Effector memory CD8-positive, alpha-beta T cell (primary cell): Measurements from ENCODE around the gene ZNF786.
A peak's percentile ranks its signal among the peaks of the same experiment; 100 is the strongest.

ENCODE experiments used
- ATAC-seq: fragments of 150-1000 bp; cut with Tn5 transposase; replicated peaks from 2 replicates; pipeline ENCODE4 v1.10.0; 2021; ENCODE audit warnings: mild to moderate bottlenecking, moderate library complexity
- DNase-seq, 3 experiments: peaks; one replicate each; pipeline ENCODE4 v3.0.0; 2021
- H3K27ac Mint-ChIP-seq, 2 donors: one replicate each; pipeline ENCODE4 v1.8.0; 2022; ENCODE audit warnings: mild to moderate bottlenecking in 2 of 2, mixed read lengths in 2 of 2, moderate library complexity in 2 of 2
- H3K27me3 Mint-ChIP-seq, 2 donors: one replicate each; pipeline ENCODE4 v1.8.0; 2022; ENCODE audit warnings: mixed read lengths in 2 of 2
- H3K36me3 Mint-ChIP-seq: one replicate; pipeline ENCODE4 v1.8.0; 2022; ENCODE audit warnings: mild to moderate bottlenecking, moderate library complexity, mixed read lengths; ENCODE audit not compliant: insufficient read depth
- H3K4me1 Mint-ChIP-seq, 2 donors: one replicate each; pipeline ENCODE4 v1.8.0; 2022; ENCODE audit warnings: low read depth in 2 of 2, mixed read lengths in 2 of 2
- H3K4me3 Mint-ChIP-seq, 2 donors: one replicate each; pipeline ENCODE4 v1.8.0; 2022; ENCODE audit warnings: mild to moderate bottlenecking in 2 of 2, mixed read lengths in 2 of 2, moderate library complexity in 2 of 2
- H3K9me3 Mint-ChIP-seq, 2 donors: one replicate each; pipeline ENCODE4 v1.8.0; 2022; ENCODE audit warnings: mixed read lengths in 2 of 2
- total RNA-seq, 9 experiments: gene quantifications; one replicate each; lab custom pipeline; 2026; lab: John Stamatoyannopoulos, UW

Gene ZNF786
- 10.1 to 29.7 (median 18.1) reads per million in 9 experiments for total RNA-seq

GRCh38 chr7:149090397-149091195 is at the start of gene ZNF786:
TSS of gene ZNF786 (minus strand) at chr7:149090718. CDS start at chr7:149090640, 78 bp downstream.
- Mint-ChIP-seq H3K4me3 (peak within 1 kb of the TSS; percentile 88 to 99), H3K4me1 (peaks cover 15 to 25% of the 10 kb centered on the region in 2 donors), H3K9me3 (no peaks in the 10 kb centered on the region), H3K27me3 (no peaks in the 10 kb centered on the region), H3K27ac (peak within 1 kb of the TSS; percentile 97 to 100), H3K36me3 (peaks cover 20% of the 10 kb centered on the region)
- ATAC-seq (peak; percentile 85), DNase-seq (peak; percentile 86 to 89 (median 87))

- ATAC-seq (no peak), DNase-seq (no peak)
- H3K27ac Mint-ChIP-seq: no peak overlapping the region
- H3K27me3 Mint-ChIP-seq: no peaks in the 10 kb centered on the region
- no peaks in the 10 kb centered on the region for H3K4me1 Mint-ChIP-seq
- H3K9me3 Mint-ChIP-seq: no peaks in the 10 kb centered on the region
- peaks cover 7% of the 10 kb centered on the region for H3K36me3 Mint-ChIP-seq
- no peak overlapping the region for H3K4me3 Mint-ChIP-seq
Measured at GRCh38 chr7:149136118-149136517, 45.6 kb upstream of the ZNF786 start.

- Mint-ChIP-seq H3K27me3 (no peaks in the 10 kb centered on the region), H3K4me3 (no peak overlapping the region), H3K36me3 (peaks cover 15% of the 10 kb centered on the region), H3K9me3 (peaks cover 4 to 7% of the 10 kb centered on the region in 2 donors), H3K4me1 (no peaks in the 10 kb centered on the region), H3K27ac (no peak overlapping the region)
- DNase-seq (no peak), ATAC-seq (no peak)
Measured at GRCh38 chr7:149133028-149133710, 42.7 kb upstream of the ZNF786 start.

- no peak overlapping the region for H3K4me3 Mint-ChIP-seq
- H3K36me3 Mint-ChIP-seq: peaks cover 29% of the 10 kb centered on the region
- H3K9me3 Mint-ChIP-seq: peaks cover 4 to 7% of the 10 kb centered on the region in 2 donors
- ATAC-seq (no peak), DNase-seq (no peak)
- H3K27me3 Mint-ChIP-seq: no peaks in the 10 kb centered on the region
- H3K27ac Mint-ChIP-seq: no peak overlapping the region
- H3K4me1 Mint-ChIP-seq: peaks cover 9 to 15% of the 10 kb centered on the region in 2 donors
Measured at GRCh38 chr7:149130572-149131198, 40.2 kb upstream of the ZNF786 start.

- peaks cover 29% of the 10 kb centered on the region for H3K36me3 Mint-ChIP-seq
- H3K4me3 Mint-ChIP-seq: peak overlapping the region; percentile 86 to 92
- H3K27me3 Mint-ChIP-seq: no peaks in the 10 kb centered on the region
- H3K9me3 Mint-ChIP-seq: peaks cover 4 to 7% of the 10 kb centered on the region in 2 donors
- H3K27ac Mint-ChIP-seq: peak overlapping the region; percentile 89 to 95
- ATAC-seq (peak; percentile 50), DNase-seq (peak; percentile 35 to 42 (median 39))
- H3K4me1 Mint-ChIP-seq: peaks cover 18 to 27% of the 10 kb centered on the region in 2 donors
Measured at GRCh38 chr7:149126662-149127266, 36.2 kb upstream of the ZNF786 start.

GRCh38 chr7:149125863-149126661 is 35.5 kb upstream of the ZNF786 start, which contains the start of gene ZNF425:
TSS of gene ZNF425 (minus strand) at chr7:149126324. CDS start at chr7:149126213, 111 bp downstream.
- peak; percentile 92 to 95 (median 92) for DNase-seq
- peaks cover 18 to 27% of the 10 kb centered on the region in 2 donors for H3K4me1 Mint-ChIP-seq
- H3K9me3 Mint-ChIP-seq: peaks cover 4 to 7% of the 10 kb centered on the region in 2 donors
- H3K4me3 Mint-ChIP-seq: peak within 1 kb of the TSS; percentile 86 to 92
- peak; percentile 87 for ATAC-seq
- peak within 1 kb of the TSS; percentile 89 to 95 for H3K27ac Mint-ChIP-seq
- H3K27me3 Mint-ChIP-seq: no peaks in the 10 kb centered on the region
- peaks cover 29% of the 10 kb centered on the region for H3K36me3 Mint-ChIP-seq

- Mint-ChIP-seq H3K9me3 (peaks cover 0 to under 1% of the 10 kb centered on the region in 2 donors), H3K4me1 (peaks cover 18 to 27% of the 10 kb centered on the region in 2 donors), H3K27ac (peak overlapping the region; percentile 89 to 95), H3K27me3 (no peaks in the 10 kb centered on the region), H3K4me3 (peak overlapping the region; percentile 86 to 92), H3K36me3 (peaks cover 24% of the 10 kb centered on the region)
- ATAC-seq (no peak), DNase-seq (no peak)
Measured at GRCh38 chr7:149125189-149125862, 34.8 kb upstream of the ZNF786 start.

- H3K4me3 Mint-ChIP-seq: no peak overlapping the region
- H3K4me1 Mint-ChIP-seq: no peaks in the 10 kb centered on the region
- no peaks in the 10 kb centered on the region for H3K9me3 Mint-ChIP-seq
- peaks cover 3% of the 10 kb centered on the region for H3K36me3 Mint-ChIP-seq
- H3K27ac Mint-ChIP-seq: no peak overlapping the region
- DNase-seq: no peak
- no peaks in the 10 kb centered on the region for H3K27me3 Mint-ChIP-seq
- ATAC-seq: no peak
Measured at GRCh38 chr7:149109969-149110368, 19.5 kb upstream of the ZNF786 start.

GRCh38 chr7:149104749-149105148 is 14.2 kb upstream of the ZNF786 start:
- Mint-ChIP-seq H3K36me3 (peaks cover 3% of the 10 kb centered on the region), H3K27ac (no peak overlapping the region), H3K27me3 (no peaks in the 10 kb centered on the region), H3K9me3 (no peaks in the 10 kb centered on the region), H3K4me1 (no peaks in the 10 kb centered on the region), H3K4me3 (no peak overlapping the region)
- ATAC-seq (no peak), DNase-seq (no peak)

- peaks cover 3% of the 10 kb centered on the region for H3K36me3 Mint-ChIP-seq
- H3K27ac Mint-ChIP-seq: no peak overlapping the region
- H3K4me3 Mint-ChIP-seq: no peak overlapping the region
- no peaks in the 10 kb centered on the region for H3K9me3 Mint-ChIP-seq
- H3K27me3 Mint-ChIP-seq: no peaks in the 10 kb centered on the region
- ATAC-seq: no peak
- DNase-seq: no peak
- H3K4me1 Mint-ChIP-seq: no peaks in the 10 kb centered on the region
Measured at GRCh38 chr7:149104214-149104613, 13.7 kb upstream of the ZNF786 start.

GRCh38 chr7:149103424-149103823 is 12.9 kb upstream of the ZNF786 start:
- no peaks in the 10 kb centered on the region for H3K27me3 Mint-ChIP-seq
- no peak overlapping the region for H3K4me3 Mint-ChIP-seq

GRCh38 chr7:149102666-149103065 is 12.1 kb upstream of the ZNF786 start:
- no peak for DNase-seq
- no peak for ATAC-seq
- H3K4me1 Mint-ChIP-seq: no peaks in the 10 kb centered on the region
- H3K27ac Mint-ChIP-seq: no peak overlapping the region
- H3K27me3 Mint-ChIP-seq: no peaks in the 10 kb centered on the region
- no peak overlapping the region for H3K4me3 Mint-ChIP-seq
- H3K9me3 Mint-ChIP-seq: no peaks in the 10 kb centered on the region
- peaks cover 3% of the 10 kb centered on the region for H3K36me3 Mint-ChIP-seq

More at GRCh38 chr7:149103424-149103823, 12.9 kb upstream of the ZNF786 start:
- H3K27ac Mint-ChIP-seq: no peak overlapping the region
- ATAC-seq (no peak), DNase-seq (no peak)
- H3K9me3 Mint-ChIP-seq: no peaks in the 10 kb centered on the region
- H3K4me1 Mint-ChIP-seq: no peaks in the 10 kb centered on the region
- H3K36me3 Mint-ChIP-seq: peaks cover 3% of the 10 kb centered on the region
